A673 (cell line): ENCODE results near the gene PPARG.

Source experiments
- CTCF ChIP-seq: fragments of 300-800, 200-600 bp; sonication (generic); conservative IDR thresholded peaks from 2 replicates; pipeline ENCODE4 v1.5.1; 2017; ENCODE audit warnings: low read depth, mild to moderate bottlenecking, antibody characterized with exemption, low read length, moderate library complexity, mixed read lengths
- EZH2 ChIP-seq: fragments of 200-600 bp; sonication (generic); IDR thresholded peaks from 2 replicates; pipeline ENCODE4 v1.6.1; 2017; ENCODE audit warnings: borderline replicate concordance, low read depth, mild to moderate bottlenecking, mixed read lengths, antibody characterized with exemption, low read length; ENCODE audit not compliant: poor library complexity, severe bottlenecking

- no peak for TF ChIP-seq CTCF
- no peak for TF ChIP-seq EZH2
Observed at GRCh38 chr3:12345584-12346494, 57.0 kb downstream of the PPARG start.
